HCT116 (cell line): ENCODE results near the gene SLC25A21. TPM values are rescaled to one million over a fixed set of nuclear protein-coding genes. Genes with fewer than 3 reads are reported as not detected.

Source experiments
- ATAC-seq: fragments of 200-7000 bp; cut with Tn5 transposase; 2 replicates; pipeline ENCODE4 v1.9.1; 2020; ENCODE audit warnings: mild to moderate bottlenecking, moderate library complexity
- BruUV-seq: library from RNA; stranded (reverse); fragments of 400-500 nt; replicated peaks from 2 replicates; lab custom pipeline; 2021; lab: Mats Ljungman, UMichigan
- CTCF ChIA-PET: fragments of 300-600 bp; sonication (Branson Sonifier 250); formaldehyde crosslinking; loops from one replicate; lab custom pipeline; 2021; ENCODE audit warnings: antibody characterized with exemption; lab: Charles Lee
- POLR2A ChIA-PET: fragments of 300-600, 350-600 bp; sonication (Branson Sonifier 250); formaldehyde crosslinking; loops from one replicate; lab custom pipeline; 2021; ENCODE audit warnings: antibody characterized with exemption; lab: Charles Lee
- RAD21 ChIA-PET, 2 experiments: fragments of 300-600 bp; sonication (Branson Sonifier 250); formaldehyde crosslinking; loops; one replicate each; lab custom pipeline; 2023; ENCODE audit warnings: low total read pairs in 2 of 2; ENCODE audit not compliant: uncharacterized antibody in 2 of 2, unreplicated experiment in 2 of 2, low non-redundant PET in 1 of 2; lab: Charles Lee
- DNase-seq: peaks from one replicate; pipeline ENCODE4 v3.0.0-alpha.2; 2010; ENCODE audit warnings: low read depth, low spot score
- H2AFZ ChIP-seq: fragments of 200-600 bp; shearing (Covaris generic), sonication (generic); 2 replicates; pipeline ENCODE4 v1.6.1; 2017; ENCODE audit warnings: low read depth, mixed run types, mixed read lengths, antibody characterized with exemption, low read length; ENCODE audit not compliant: poor library complexity, severe bottlenecking
- H3K27ac ChIP-seq: 2 replicates; pipeline ENCODE4 v1.5.1; 2012; ENCODE audit warnings: low read depth, low read length
- H3K27me3 ChIP-seq: fragments of 200-600 bp; sonication (generic); 2 replicates; pipeline ENCODE4 v1.6.1; 2016; ENCODE audit warnings: mixed run types, low read length, mixed read lengths; ENCODE audit not compliant: insufficient read depth
- H3K36me3 ChIP-seq, 2 experiments: fragments of 200-500 bp in 1 of 2; fragments of 200-600 bp in 1 of 2; sonication (Bioruptor generic) in 1 of 2; sonication (generic) in 1 of 2; 2 replicates each; pipeline versions ENCODE4 v1.5.1 to v1.6.1; 2014 to 2016; ENCODE audit warnings: low read length in 2 of 2, inconsistent platforms in 1 of 2, mixed read lengths in 1 of 2, mixed run types in 1 of 2; ENCODE audit not compliant: insufficient read depth in 2 of 2, control insufficient read depth in 1 of 2
- H3K4me1 ChIP-seq, 2 experiments: fragments of 200-600 bp in 1 of 2; sonication (generic) in 1 of 2; 2 replicates each; pipeline versions ENCODE4 v1.5.1 to v1.6.1; 2012 to 2017; ENCODE audit warnings: low read length in 2 of 2, inconsistent platforms in 1 of 2, mild to moderate bottlenecking in 1 of 2, mixed read lengths in 1 of 2, mixed run types in 1 of 2, moderate library complexity in 1 of 2; ENCODE audit not compliant: insufficient read depth in 2 of 2, control insufficient read depth in 1 of 2
- H3K4me2 ChIP-seq: fragments of 200-600 bp; sonication (generic); 2 replicates; pipeline ENCODE4 v1.6.1; 2017; ENCODE audit warnings: mixed run types, low read length, mixed read lengths
- H3K4me3 ChIP-seq, 2 experiments: fragments of 200-600 bp in 1 of 2; sonication (generic) in 1 of 2; replicated peaks in 1 of 2; 2 replicates each; pipeline ENCODE4 v1.5.1; 2011 to 2016; ENCODE audit warnings: low read length in 2 of 2, control low read depth in 1 of 2, low read depth in 1 of 2, mild to moderate bottlenecking in 1 of 2, mixed read lengths in 1 of 2, mixed run types in 1 of 2
- H3K79me2 ChIP-seq: fragments of 200-600 bp; sonication (generic); 2 replicates; pipeline ENCODE4 v1.6.1; 2017; ENCODE audit warnings: mild to moderate bottlenecking, mixed run types, low read length, moderate library complexity, mixed read lengths; ENCODE audit not compliant: insufficient read depth
- H3K9ac ChIP-seq: fragments of 200-600 bp; sonication (generic); 2 replicates; pipeline ENCODE4 v1.6.1; 2016; ENCODE audit warnings: low read length, mixed read lengths
- H3K9me2 ChIP-seq: fragments of 200-600 bp; sonication (generic), shearing (Covaris generic); 2 replicates; pipeline ENCODE4 v1.6.1; 2017; ENCODE audit warnings: mixed run types, mild to moderate bottlenecking, moderate library complexity; ENCODE audit not compliant: insufficient read depth
- H3K9me3 ChIP-seq, 2 experiments: fragments of 200-500 bp in 1 of 2; fragments of 200-600 bp in 1 of 2; sonication (Bioruptor generic) in 1 of 2; sonication (generic) in 1 of 2; 2 replicates each; pipeline ENCODE4 v1.6.1; 2014 to 2017; ENCODE audit warnings: low read length in 2 of 2, mixed read lengths in 2 of 2, inconsistent platforms in 1 of 2, low read depth in 1 of 2, mild to moderate bottlenecking in 1 of 2, mixed run types in 1 of 2, moderate library complexity in 1 of 2; ENCODE audit not compliant: control insufficient read depth in 1 of 2, insufficient read depth in 1 of 2
- H4K20me1 ChIP-seq: fragments of 200-600 bp; sonication (generic), shearing (Covaris generic); 2 replicates; pipeline ENCODE4 v1.6.1; 2017; ENCODE audit warnings: mixed run types, mild to moderate bottlenecking, moderate library complexity; ENCODE audit not compliant: insufficient read depth
- CBX3 ChIP-seq: IDR thresholded peaks from 2 replicates; pipeline ENCODE4 v1.6.1; 2012; ENCODE audit warnings: low read depth
- CEBPB ChIP-seq: IDR thresholded peaks from 2 replicates; pipeline ENCODE4 v1.6.1; 2012; ENCODE audit warnings: low read depth
- EZH2 ChIP-seq: fragments of 200-600 bp; sonication (generic); IDR thresholded peaks from 2 replicates; pipeline ENCODE4 v1.6.1; 2017; ENCODE audit warnings: antibody characterized with exemption, mixed run types
- POLR2AphosphoS5 ChIP-seq: IDR thresholded peaks from 2 replicates; pipeline ENCODE4 v1.6.1; 2011; ENCODE audit warnings: mild to moderate bottlenecking, low read depth, low read length, moderate library complexity
- SIN3A ChIP-seq: IDR thresholded peaks from 2 replicates; pipeline ENCODE4 v1.6.1; 2012; ENCODE audit warnings: low read depth
- SRF ChIP-seq: IDR thresholded peaks from 2 replicates; pipeline ENCODE4 v1.6.1; 2012; ENCODE audit warnings: low read depth
- TCF7L2 ChIP-seq: IDR thresholded peaks from 2 replicates; pipeline ENCODE4 v1.7.0; 2011; ENCODE audit warnings: borderline replicate concordance, inconsistent platforms; ENCODE audit not compliant: insufficient read depth, insufficient read length; ENCODE audit errors: extremely low read depth
- YY1 ChIP-seq: IDR thresholded peaks from 2 replicates; pipeline ENCODE4 v1.6.1; 2011; ENCODE audit warnings: low read length, low read depth, moderate library complexity, mild to moderate bottlenecking; ENCODE audit not compliant: insufficient replicate concordance; ENCODE audit errors: extremely low read depth
- ZNF274 ChIP-seq: fragments of 200-500 bp; sonication (Bioruptor generic); IDR thresholded peaks from 2 replicates; pipeline ENCODE4 v1.6.1; 2014; ENCODE audit warnings: mild to moderate bottlenecking, low read depth, low read length, inconsistent platforms
- intact Hi-C: fragments of 100-400 bp; cut with micrococcal nuclease; formaldehyde crosslinking; loops from 2 replicates; pipeline ENCODE4 v1.10.0; 2022
- total RNA-seq: library from RNA; stranded (reverse); gene quantifications from one replicate; pipeline ENCODE4 v1.2.1, GENCODE V29; 2021; ENCODE audit not compliant: unreplicated experiment
- TF ChIP-seq, protein P1 (sequence below): IDR thresholded peaks from 2 replicates; pipeline ENCODE4 v1.6.1; 2011; ENCODE audit warnings: mild to moderate bottlenecking, low read length, moderate library complexity; ENCODE audit not compliant: insufficient replicate concordance; ENCODE audit errors: extremely low read depth
- TF ChIP-seq, protein P2 (sequence below): IDR thresholded peaks from 2 replicates; pipeline ENCODE4 v1.6.1; 2012; ENCODE audit warnings: low read depth
- TF ChIP-seq, protein P3 (sequence below): IDR thresholded peaks from 2 replicates; pipeline ENCODE4 v1.6.1; 2012

The SLC25A21 gene
- total RNA-seq, 1 experiment from 2014 or later = 3.5 TPM

DNA sequence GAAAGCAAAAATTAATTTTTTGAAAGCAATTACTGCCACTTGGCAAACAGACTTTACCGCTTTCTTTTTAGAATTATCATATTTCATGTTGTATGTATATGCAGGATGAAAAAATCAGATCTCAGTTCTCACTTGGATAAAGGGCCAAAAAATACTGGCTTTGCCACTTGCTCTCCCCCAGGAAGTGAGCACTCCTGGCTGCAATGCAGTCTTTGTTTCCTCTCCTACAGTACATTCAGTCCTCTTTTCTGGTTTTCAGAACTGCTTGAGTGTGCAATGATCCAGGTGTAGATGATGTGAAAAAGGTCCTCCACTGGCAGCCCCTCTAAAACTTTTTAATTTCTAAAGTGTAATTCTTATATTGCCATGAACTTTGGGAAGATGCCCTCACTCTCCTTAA, 183.4 kb downstream of the SLC25A21 start (continued):
- TF ChIP-seq YY1 (no peak), ZNF274 (no peak), TCF7L2 (no peak), POLR2AphosphoS5 (no peak)
- TF ChIP-seq, protein P1, sequence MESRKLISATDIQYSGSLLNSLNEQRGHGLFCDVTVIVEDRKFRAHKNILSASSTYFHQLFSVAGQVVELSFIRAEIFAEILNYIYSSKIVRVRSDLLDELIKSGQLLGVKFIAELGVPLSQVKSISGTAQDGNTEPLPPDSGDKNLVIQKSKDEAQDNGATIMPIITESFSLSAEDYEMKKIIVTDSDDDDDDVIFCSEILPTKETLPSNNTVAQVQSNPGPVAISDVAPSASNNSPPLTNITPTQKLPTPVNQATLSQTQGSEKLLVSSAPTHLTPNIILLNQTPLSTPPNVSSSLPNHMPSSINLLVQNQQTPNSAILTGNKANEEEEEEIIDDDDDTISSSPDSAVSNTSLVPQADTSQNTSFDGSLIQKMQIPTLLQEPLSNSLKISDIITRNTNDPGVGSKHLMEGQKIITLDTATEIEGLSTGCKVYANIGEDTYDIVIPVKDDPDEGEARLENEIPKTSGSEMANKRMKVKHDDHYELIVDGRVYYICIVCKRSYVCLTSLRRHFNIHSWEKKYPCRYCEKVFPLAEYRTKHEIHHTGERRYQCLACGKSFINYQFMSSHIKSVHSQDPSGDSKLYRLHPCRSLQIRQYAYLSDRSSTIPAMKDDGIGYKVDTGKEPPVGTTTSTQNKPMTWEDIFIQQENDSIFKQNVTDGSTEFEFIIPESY = no peak

DNA sequence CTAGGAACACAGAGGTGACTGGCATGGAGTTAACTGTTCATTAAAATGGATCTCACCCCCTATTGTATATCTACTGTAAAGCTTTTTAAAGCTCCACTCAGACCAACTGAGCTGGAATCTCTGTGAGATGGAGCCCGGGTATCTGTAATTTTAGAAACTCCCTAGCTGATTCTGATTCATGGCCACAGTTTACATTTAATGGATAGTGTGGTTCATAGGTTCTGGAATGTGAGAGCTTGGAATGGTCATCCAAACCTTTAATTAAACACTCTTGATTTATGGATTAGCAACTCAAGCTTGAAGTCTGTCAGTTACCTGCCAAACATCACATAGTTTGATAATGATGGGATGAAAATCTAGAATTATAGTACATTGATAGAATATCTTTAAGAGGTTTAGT, 183.8 kb downstream of the SLC25A21 start:
- Histone ChIP-seq H3K9me2 (peaks cover 3% of the 10 kb centered on the region; the same call in 1 of the 2 replicates), H3K79me2 (no peaks in the 10 kb centered on the region), H3K36me3 (no peaks in the 10 kb centered on the region), H3K9ac (no peak overlapping the region), H3K4me1 (no peaks in the 10 kb centered on the region), H3K27me3 (no peaks in the 10 kb centered on the region), H3K4me2 (no peak overlapping the region), H3K9me3 (no peaks in the 10 kb centered on the region), H2AFZ (no peak overlapping the region), H3K27ac (no peak overlapping the region), H4K20me1 (no peaks in the 10 kb centered on the region), H3K4me3 (no peak overlapping the region)
- ChIA-PET POLR2A (no interaction called here), CTCF (no interaction called here), RAD21 (no interaction called here)
- no peak for TF ChIP-seq SIN3A
- TF ChIP-seq, protein P2, sequence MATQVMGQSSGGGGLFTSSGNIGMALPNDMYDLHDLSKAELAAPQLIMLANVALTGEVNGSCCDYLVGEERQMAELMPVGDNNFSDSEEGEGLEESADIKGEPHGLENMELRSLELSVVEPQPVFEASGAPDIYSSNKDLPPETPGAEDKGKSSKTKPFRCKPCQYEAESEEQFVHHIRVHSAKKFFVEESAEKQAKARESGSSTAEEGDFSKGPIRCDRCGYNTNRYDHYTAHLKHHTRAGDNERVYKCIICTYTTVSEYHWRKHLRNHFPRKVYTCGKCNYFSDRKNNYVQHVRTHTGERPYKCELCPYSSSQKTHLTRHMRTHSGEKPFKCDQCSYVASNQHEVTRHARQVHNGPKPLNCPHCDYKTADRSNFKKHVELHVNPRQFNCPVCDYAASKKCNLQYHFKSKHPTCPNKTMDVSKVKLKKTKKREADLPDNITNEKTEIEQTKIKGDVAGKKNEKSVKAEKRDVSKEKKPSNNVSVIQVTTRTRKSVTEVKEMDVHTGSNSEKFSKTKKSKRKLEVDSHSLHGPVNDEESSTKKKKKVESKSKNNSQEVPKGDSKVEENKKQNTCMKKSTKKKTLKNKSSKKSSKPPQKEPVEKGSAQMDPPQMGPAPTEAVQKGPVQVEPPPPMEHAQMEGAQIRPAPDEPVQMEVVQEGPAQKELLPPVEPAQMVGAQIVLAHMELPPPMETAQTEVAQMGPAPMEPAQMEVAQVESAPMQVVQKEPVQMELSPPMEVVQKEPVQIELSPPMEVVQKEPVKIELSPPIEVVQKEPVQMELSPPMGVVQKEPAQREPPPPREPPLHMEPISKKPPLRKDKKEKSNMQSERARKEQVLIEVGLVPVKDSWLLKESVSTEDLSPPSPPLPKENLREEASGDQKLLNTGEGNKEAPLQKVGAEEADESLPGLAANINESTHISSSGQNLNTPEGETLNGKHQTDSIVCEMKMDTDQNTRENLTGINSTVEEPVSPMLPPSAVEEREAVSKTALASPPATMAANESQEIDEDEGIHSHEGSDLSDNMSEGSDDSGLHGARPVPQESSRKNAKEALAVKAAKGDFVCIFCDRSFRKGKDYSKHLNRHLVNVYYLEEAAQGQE = no peak
- TF ChIP-seq, protein P3, sequence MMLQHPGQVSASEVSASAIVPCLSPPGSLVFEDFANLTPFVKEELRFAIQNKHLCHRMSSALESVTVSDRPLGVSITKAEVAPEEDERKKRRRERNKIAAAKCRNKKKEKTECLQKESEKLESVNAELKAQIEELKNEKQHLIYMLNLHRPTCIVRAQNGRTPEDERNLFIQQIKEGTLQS = no peak
- TF ChIP-seq CBX3 = no peak
- TF ChIP-seq ZNF274 = no peak
- no peak for TF ChIP-seq EZH2
- TF ChIP-seq CEBPB = no peak
- TF ChIP-seq POLR2AphosphoS5 = no peak
- TF ChIP-seq TCF7L2 = no peak
- TF ChIP-seq SRF = no peak
- intact Hi-C loops = no loop called here
- no peak for DNase-seq
- no peak for ATAC-seq
- BruUV-seq = no TSS peak
